ENCODE results near the gene ELFN1. TPM values are rescaled to one million over a fixed set of nuclear protein-coding genes. Genes with fewer than 3 reads are reported as not detected.

The ELFN1 gene
- total RNA-seq, 1 donor from 2014 or later: not detected

GRCh38 chr7:1671594-1672451 is 1.7 kb downstream of the ELFN1 start:
- no peaks in the 10 kb centered on the region for H3K36me3 Mint-ChIP-seq (ENCODE audit: low read depth)

GRCh38 chr7:1672851-1673486 is 2.9 kb downstream of the ELFN1 start:
- Mint-ChIP-seq H3K27me3 (peaks cover 22% of the 10 kb centered on the region), H3K4me3 (no peak overlapping the region)
- no peak for DNase-seq

More at GRCh38 chr7:1671594-1672451, 1.7 kb downstream of the ELFN1 start:
- peaks cover 4% of the 10 kb centered on the region for H3K4me1 Mint-ChIP-seq
- no peak overlapping the region for H3K27ac Mint-ChIP-seq
- H3K27me3 Mint-ChIP-seq: peaks cover 26% of the 10 kb centered on the region
- H3K9me3 Mint-ChIP-seq: no peaks in the 10 kb centered on the region
- no peak overlapping the region for H3K4me3 Mint-ChIP-seq
- no peak for DNase-seq
- intact Hi-C loops (cut with micrococcal nuclease): no loop called here

GRCh38 chr7:1673581-1674118 is 3.6 kb downstream of the ELFN1 start:
- Mint-ChIP-seq H3K9me3 (no peaks in the 10 kb centered on the region), H3K27ac (no peak overlapping the region), H3K27me3 (peaks cover 15% of the 10 kb centered on the region), H3K36me3 (ENCODE audit: low read depth) (no peaks in the 10 kb centered on the region), H3K4me1 (peaks cover 2% of the 10 kb centered on the region), H3K4me3 (no peak overlapping the region)
- intact Hi-C loops (cut with micrococcal nuclease): no loop called here
- DNase-seq: no peak

More at GRCh38 chr7:1672851-1673486, 2.9 kb downstream of the ELFN1 start:
- H3K27ac Mint-ChIP-seq: no peak overlapping the region
- H3K9me3 Mint-ChIP-seq: no peaks in the 10 kb centered on the region
- H3K4me1 Mint-ChIP-seq: peaks cover 2% of the 10 kb centered on the region
- intact Hi-C loops (cut with micrococcal nuclease): no loop called here
- H3K36me3 Mint-ChIP-seq (ENCODE audit: low read depth): no peaks in the 10 kb centered on the region

- Mint-ChIP-seq H3K4me1 (no peaks in the 10 kb centered on the region), H3K27ac (no peak overlapping the region), H3K4me3 (no peak overlapping the region), H3K27me3 (peaks cover 10% of the 10 kb centered on the region), H3K36me3 (ENCODE audit: low read depth) (no peaks in the 10 kb centered on the region), H3K9me3 (no peaks in the 10 kb centered on the region)
- no peak for DNase-seq
- intact Hi-C loops (cut with micrococcal nuclease): no loop called here
These were observed 4.3 kb downstream of the ELFN1 start for GRCh38 chr7:1674161-1675035.

GRCh38 chr7:1675036-1675671 is 5.1 kb downstream of the ELFN1 start:
- intact Hi-C loops (cut with micrococcal nuclease): no loop called here
- no peak for DNase-seq
- no peak overlapping the region for H3K27ac Mint-ChIP-seq

GRCh38 chr7:1675673-1676549 is 5.8 kb downstream of the ELFN1 start:
- Mint-ChIP-seq H3K27me3 (peaks cover 9% of the 10 kb centered on the region), H3K27ac (no peak overlapping the region), H3K36me3 (ENCODE audit: low read depth) (no peaks in the 10 kb centered on the region), H3K4me3 (no peak overlapping the region), H3K9me3 (no peaks in the 10 kb centered on the region), H3K4me1 (no peaks in the 10 kb centered on the region)
- intact Hi-C loops (cut with micrococcal nuclease): no loop called here
- no peak for DNase-seq

More at GRCh38 chr7:1675036-1675671, 5.1 kb downstream of the ELFN1 start:
- no peaks in the 10 kb centered on the region for H3K36me3 Mint-ChIP-seq (ENCODE audit: low read depth)
- peaks cover 10% of the 10 kb centered on the region for H3K27me3 Mint-ChIP-seq
- no peaks in the 10 kb centered on the region for H3K9me3 Mint-ChIP-seq
- H3K4me1 Mint-ChIP-seq: no peaks in the 10 kb centered on the region
- no peak overlapping the region for H3K4me3 Mint-ChIP-seq

GRCh38 chr7:1676550-1677078 is 6.5 kb downstream of the ELFN1 start:
- Mint-ChIP-seq H3K4me3 (no peak overlapping the region), H3K27ac (no peak overlapping the region), H3K27me3 (peaks cover 3% of the 10 kb centered on the region), H3K4me1 (no peaks in the 10 kb centered on the region), H3K9me3 (no peaks in the 10 kb centered on the region), H3K36me3 (ENCODE audit: low read depth) (no peaks in the 10 kb centered on the region)
- DNase-seq: no peak
- intact Hi-C loops (cut with micrococcal nuclease): no loop called here

- H3K4me1 Mint-ChIP-seq: no peaks in the 10 kb centered on the region
- H3K27me3 Mint-ChIP-seq: peaks cover 3% of the 10 kb centered on the region
- no peaks in the 10 kb centered on the region for H3K36me3 Mint-ChIP-seq (ENCODE audit: low read depth)
- intact Hi-C loops (cut with micrococcal nuclease): no loop called here
- no peak overlapping the region for H3K27ac Mint-ChIP-seq
- no peaks in the 10 kb centered on the region for H3K9me3 Mint-ChIP-seq
- no peak overlapping the region for H3K4me3 Mint-ChIP-seq
- no peak for DNase-seq
These were observed 7.4 kb downstream of the ELFN1 start for GRCh38 chr7:1677206-1678080.

- intact Hi-C loops (cut with micrococcal nuclease): no loop called here
- H3K36me3 Mint-ChIP-seq (ENCODE audit: low read depth): no peaks in the 10 kb centered on the region
- H3K4me3 Mint-ChIP-seq: no peak overlapping the region
- peaks cover 3% of the 10 kb centered on the region for H3K9me3 Mint-ChIP-seq
- no peak for DNase-seq
- peaks cover 9% of the 10 kb centered on the region for H3K27me3 Mint-ChIP-seq
- H3K27ac Mint-ChIP-seq: no peak overlapping the region
- H3K4me1 Mint-ChIP-seq: no peaks in the 10 kb centered on the region
These were observed 8.0 kb downstream of the ELFN1 start for GRCh38 chr7:1678081-1678543.

GRCh38 chr7:1678571-1679325 is 8.7 kb downstream of the ELFN1 start:
- intact Hi-C loops (cut with micrococcal nuclease): no loop called here
- H3K4me3 Mint-ChIP-seq: no peak overlapping the region
- no peak overlapping the region for H3K27ac Mint-ChIP-seq
- no peak for DNase-seq
- H3K4me1 Mint-ChIP-seq: no peaks in the 10 kb centered on the region
- no peaks in the 10 kb centered on the region for H3K36me3 Mint-ChIP-seq (ENCODE audit: low read depth)
- peaks cover 3% of the 10 kb centered on the region for H3K9me3 Mint-ChIP-seq
- peaks cover 14% of the 10 kb centered on the region for H3K27me3 Mint-ChIP-seq

GRCh38 chr7:1679326-1679965 is 9.4 kb downstream of the ELFN1 start:
- Mint-ChIP-seq H3K27ac (no peak overlapping the region), H3K4me1 (no peaks in the 10 kb centered on the region), H3K4me3 (no peak overlapping the region), H3K9me3 (peaks cover 7% of the 10 kb centered on the region), H3K36me3 (ENCODE audit: low read depth) (no peaks in the 10 kb centered on the region), H3K27me3 (peaks cover 19% of the 10 kb centered on the region)
- no peak for DNase-seq
- intact Hi-C loops (cut with micrococcal nuclease): no loop called here
